Transverse colon (tissue), 4 donors: ENCODE results near the gene STK32A. TPM values are rescaled to one million over a fixed set of nuclear protein-coding genes. Genes with fewer than 3 reads are reported as not detected.

Experiments
- DNase-seq: peaks from one replicate; pipeline ENCODE4 v3.0.0-alpha.2; 2019
- H3K27ac ChIP-seq, 4 donors: fragments of 200-600 bp; sonication (generic); 2 replicates each; pipeline ENCODE4 v1.5.1; 2016 to 2018; ENCODE audit warnings: inconsistent platforms in 4 of 4
- H3K27me3 ChIP-seq: fragments of 200-600 bp; sonication (generic); 2 replicates; pipeline ENCODE4 v1.5.1; 2017; ENCODE audit warnings: inconsistent platforms
- H3K36me3 ChIP-seq, 4 donors: fragments of 200-600 bp; sonication (generic); 2 replicates each; pipeline ENCODE4 v1.5.1; 2017 to 2019; ENCODE audit warnings: inconsistent platforms in 4 of 4
- H3K4me1 ChIP-seq, 4 donors: fragments of 200-600 bp; sonication (generic); 2 replicates each; pipeline ENCODE4 v1.5.1; 2017 to 2020; ENCODE audit warnings: inconsistent platforms in 4 of 4
- H3K4me3 ChIP-seq, 4 donors: fragments of 200-600 bp; sonication (generic); 1 replicate in 1 of 4; 2 replicates in 3 of 4; pipeline versions ENCODE4 v1.5.1 to v1.6.1; 2017 to 2019; ENCODE audit warnings: inconsistent platforms in 4 of 4
- H3K9me3 ChIP-seq, 2 donors: fragments of 200-600 bp; sonication (generic); 2 replicates each; pipeline ENCODE4 v1.5.1; 2017 to 2019; ENCODE audit warnings: inconsistent platforms in 2 of 2
- CTCF ChIP-seq, 5 experiments: fragments of 200-600 bp in 3 of 5; fragments of 450-650 bp in 2 of 5; sonication (generic) in 3 of 5; IDR thresholded peaks; 1 replicate in 2 of 5; 2 replicates in 3 of 5; pipeline ENCODE4 v1.5.1; 2016 to 2017; ENCODE audit warnings: antibody characterized with exemption in 5 of 5, inconsistent platforms in 3 of 5, mild to moderate bottlenecking in 2 of 5, moderate library complexity in 1 of 5
- EP300 ChIP-seq: sonication (generic); formaldehyde crosslinking; IDR thresholded peaks from one replicate; pipeline ENCODE4 v1.6.1; 2017; ENCODE audit warnings: antibody characterized with exemption, low read depth
- POLR2A ChIP-seq: fragments of 450-650 bp; IDR thresholded peaks from one replicate; pipeline ENCODE4 v1.6.1; 2016; ENCODE audit warnings: antibody characterized with exemption, mild to moderate bottlenecking, moderate library complexity
- POLR2AphosphoS5 ChIP-seq, 3 donors: sonication (generic); formaldehyde crosslinking; IDR thresholded peaks; one replicate each; pipeline ENCODE4 v1.6.1; 2016; ENCODE audit warnings: antibody characterized with exemption in 3 of 3
- whole genome bisulfite sequencing, 2 donors: methylation state at CpG; one replicate each; pipeline ENCODE4 v1.1.5; 2018; ENCODE audit warnings: low coverage in 1 of 2; 5-methylcytosine and 5-hydroxymethylcytosine counted together
- in situ Hi-C, 4 donors: fragments of 200-750 bp; cut with MboI; loops; one replicate each; pipeline versions ENCODE4 v1.15.0 to v1.15.1; 2017; ENCODE audit warnings: low sequenced_read_pairs in 3 of 4, low pct_ligation_motif_present in 1 of 4, low pct_unique_long_range_greater_than_20kb in 1 of 4
- intact Hi-C: fragments of 100-400 bp; cut with DNase I; formaldehyde crosslinking; loops from one replicate; pipeline ENCODE4 v1.15.1; 2023; ENCODE audit warnings: low total_unique reads
- total RNA-seq, 4 donors: library from RNA; depleted of rRNA; stranded (reverse); fragments of >200 nt; gene quantifications; one replicate each; pipeline ENCODE4 v1.1.0, GENCODE V29; 2016

Gene STK32A
- total RNA-seq, 4 donors from 2014 or later = 1.4 to 1.6 TPM; not detected in 2

GRCh38 chr5:147276497-147276896, 41.7 kb downstream of the STK32A start:
- DNase-seq = no peak
- intact Hi-C loops (no loop called here), in situ Hi-C loops (no loop called here)
- TF ChIP-seq POLR2AphosphoS5 (IDR thresholded peaks at IDR 0.05) (no peak), POLR2A (no peak), EP300 (no peak), CTCF (IDR thresholded peaks at IDR 0.05) (no peak)
- Histone ChIP-seq H3K4me3 (no peak overlapping the region), H3K27me3 (no peaks in the 10 kb centered on the region), H3K27ac (no peak overlapping the region), H3K9me3 (no peaks in the 10 kb centered on the region), H3K4me1 (no peaks in the 10 kb centered on the region), H3K36me3 (no peaks in the 10 kb centered on the region)
- WGBS, 2 donors = 90 to 100% methylated on average over 1 of the region's 1 CpG

GRCh38 chr5:147286296-147286695, 51.5 kb downstream of the STK32A start:
- Histone ChIP-seq H3K9me3 (no peaks in the 10 kb centered on the region), H3K27me3 (no peaks in the 10 kb centered on the region), H3K36me3 (no peaks in the 10 kb centered on the region), H3K4me1 (no peaks in the 10 kb centered on the region), H3K4me3 (no peak overlapping the region), H3K27ac (no peak overlapping the region)
- in situ Hi-C loops (no loop called here), intact Hi-C loops (no loop called here)
- TF ChIP-seq POLR2A = no peak
- TF ChIP-seq POLR2AphosphoS5 (IDR thresholded peaks at IDR 0.05) = no peak
- TF ChIP-seq CTCF (IDR thresholded peaks at IDR 0.05) = no peak
- no peak for TF ChIP-seq EP300
- no peak for DNase-seq
- 64 to 100% methylated on average over 1 of the region's 1 CpG for WGBS, 2 donors

- Histone ChIP-seq H3K4me3 (no peak overlapping the region), H3K27ac (no peak overlapping the region), H3K4me1 (no peaks in the 10 kb centered on the region), H3K9me3 (no peaks in the 10 kb centered on the region), H3K36me3 (no peaks in the 10 kb centered on the region), H3K27me3 (no peaks in the 10 kb centered on the region)
- in situ Hi-C loops (no loop called here), intact Hi-C loops (no loop called here)
- no peak for DNase-seq
- 69 to 83% methylated on average over 2 of the region's 2 CpGs for WGBS, 2 donors
- TF ChIP-seq CTCF (IDR thresholded peaks at IDR 0.05) = no peak
- TF ChIP-seq EP300 = no peak
- TF ChIP-seq POLR2A = no peak
- no peak for TF ChIP-seq POLR2AphosphoS5 (IDR thresholded peaks at IDR 0.05)
Measured at GRCh38 chr5:147287110-147287509, 52.3 kb downstream of the STK32A start.

GRCh38 chr5:147290261-147290660, 55.4 kb downstream of the STK32A start:
- intact Hi-C loops (no loop called here), in situ Hi-C loops (no loop called here)
- Histone ChIP-seq H3K9me3 (no peaks in the 10 kb centered on the region), H3K27ac (no peak overlapping the region), H3K36me3 (no peaks in the 10 kb centered on the region), H3K4me3 (no peak overlapping the region), H3K27me3 (no peaks in the 10 kb centered on the region), H3K4me1 (no peaks in the 10 kb centered on the region)
- WGBS, 2 donors = 64 to 71% methylated on average over 1 to 2 of the region's 2 CpGs
- TF ChIP-seq POLR2AphosphoS5 (IDR thresholded peaks at IDR 0.05) = no peak
- TF ChIP-seq EP300 = no peak
- no peak for TF ChIP-seq CTCF (IDR thresholded peaks at IDR 0.05)
- TF ChIP-seq POLR2A = no peak
- DNase-seq = no peak
